AG04450 (cell line): ENCODE data around the gene TM9SF1. TPM values are rescaled to one million over a fixed set of nuclear protein-coding genes. Genes with fewer than 3 reads are reported as not detected.

Experiments
- CTCF ChIA-PET: fragments of 300-600, 350-600 bp; formaldehyde crosslinking; extraction: SDS; loops from one replicate; lab custom pipeline; 2022; ENCODE audit warnings: antibody characterized with exemption, inconsistent platforms; lab: Charles Lee
- POLR2A ChIA-PET: fragments of 350-600 bp; formaldehyde crosslinking; extraction: SDS; loops from one replicate; lab custom pipeline; 2021; ENCODE audit warnings: antibody characterized with exemption, inconsistent platforms; lab: Yijun Ruan, JAX
- DNase-seq: peaks from one replicate; pipeline ENCODE4 v3.0.0-alpha.2; 2011; ENCODE audit warnings: low read depth, low spot score
- H3K27ac ChIP-seq: one replicate; pipeline ENCODE4 v1.5.1; 2012; ENCODE audit warnings: low read depth, low read length, control low read depth
- H3K27me3 ChIP-seq: one replicate; pipeline ENCODE4 v1.6.0; 2012; ENCODE audit warnings: low read length; ENCODE audit not compliant: control insufficient read depth, insufficient read depth
- H3K4me3 ChIP-seq: 2 replicates; pipeline ENCODE4 v1.5.1; 2011; ENCODE audit warnings: mild to moderate bottlenecking, low read depth, low read length, control low read depth
- H3K9me3 ChIP-seq: 2 replicates; pipeline ENCODE4 v1.5.1; 2012; ENCODE audit warnings: low read length; ENCODE audit not compliant: control insufficient read depth, insufficient read depth
- polyA plus RNA-seq: library from polyadenylated mRNA; depleted of rRNA; stranded (reverse); fragments of >200 nt; gene quantifications from 2 replicates; pipeline ENCODE4 v1.2.3, GENCODE V29; 2011; rRNA removed
- small RNA-seq: library from RNA; depleted of rRNA; stranded (forward); fragments of <200 nt; gene quantifications from one replicate; pipeline ENCODE3, GENCODE V24; 2012; ENCODE audit warnings: low read depth; ENCODE audit not compliant: insufficient read length
- TF ChIP-seq, protein P1 (sequence below): IDR thresholded peaks from 2 replicates; pipeline ENCODE4 v1.5.1; 2011; ENCODE audit warnings: low read depth, low read length, control low read depth, inconsistent platforms

Gene TM9SF1
- polyA plus RNA-seq, 1 experiment = 44.9 TPM

- ChIA-PET CTCF (interaction anchor here (4.7 kb wide), 1 partner anchor 16 kb away, joined by 54 read pairs; the partner anchor contains the start of gene IRF9), POLR2A (no interaction called here)
- TF ChIP-seq, protein P1, sequence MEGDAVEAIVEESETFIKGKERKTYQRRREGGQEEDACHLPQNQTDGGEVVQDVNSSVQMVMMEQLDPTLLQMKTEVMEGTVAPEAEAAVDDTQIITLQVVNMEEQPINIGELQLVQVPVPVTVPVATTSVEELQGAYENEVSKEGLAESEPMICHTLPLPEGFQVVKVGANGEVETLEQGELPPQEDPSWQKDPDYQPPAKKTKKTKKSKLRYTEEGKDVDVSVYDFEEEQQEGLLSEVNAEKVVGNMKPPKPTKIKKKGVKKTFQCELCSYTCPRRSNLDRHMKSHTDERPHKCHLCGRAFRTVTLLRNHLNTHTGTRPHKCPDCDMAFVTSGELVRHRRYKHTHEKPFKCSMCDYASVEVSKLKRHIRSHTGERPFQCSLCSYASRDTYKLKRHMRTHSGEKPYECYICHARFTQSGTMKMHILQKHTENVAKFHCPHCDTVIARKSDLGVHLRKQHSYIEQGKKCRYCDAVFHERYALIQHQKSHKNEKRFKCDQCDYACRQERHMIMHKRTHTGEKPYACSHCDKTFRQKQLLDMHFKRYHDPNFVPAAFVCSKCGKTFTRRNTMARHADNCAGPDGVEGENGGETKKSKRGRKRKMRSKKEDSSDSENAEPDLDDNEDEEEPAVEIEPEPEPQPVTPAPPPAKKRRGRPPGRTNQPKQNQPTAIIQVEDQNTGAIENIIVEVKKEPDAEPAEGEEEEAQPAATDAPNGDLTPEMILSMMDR = no peak
- Histone ChIP-seq H3K27me3 (no peaks in the 10 kb centered on the region), H3K27ac (no peak overlapping the region), H3K9me3 (peaks cover 3% of the 10 kb centered on the region; the same call in 1 of the 2 replicates), H3K4me3 (no peak overlapping the region)
- no peak for DNase-seq
Observed at GRCh38 chr14:24144451-24144850, 50.8 kb downstream of the TM9SF1 start.

DNA sequence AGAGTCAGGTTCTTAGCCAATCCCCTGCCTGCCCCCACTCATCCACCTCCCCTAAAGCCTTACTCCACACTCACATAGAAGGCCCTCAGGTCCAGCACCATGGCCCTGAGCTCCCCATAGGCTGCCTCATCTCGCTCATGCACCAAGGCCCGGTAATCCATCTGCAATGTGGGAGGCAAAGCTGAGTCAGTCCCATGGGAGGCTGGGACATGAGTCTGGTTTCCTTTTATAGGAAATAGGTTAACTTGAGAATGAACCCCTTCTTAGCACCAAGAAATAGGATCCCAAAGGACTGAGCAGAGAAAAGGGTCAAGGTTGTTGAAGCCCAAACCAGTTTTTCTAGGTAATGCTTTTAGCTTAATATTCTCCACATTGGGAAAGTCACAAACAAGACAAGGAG lies 51.7 kb downstream of the TM9SF1 start:
- H3K27me3 ChIP-seq = no peaks in the 10 kb centered on the region
- H3K9me3 ChIP-seq = peaks cover 3% of the 10 kb centered on the region; the same call in 1 of the 2 replicates
- H3K27ac ChIP-seq = no peak overlapping the region
- CTCF ChIA-PET = interaction anchor here (1.3 kb wide), 1 partner anchor 18 kb away, joined by 3 read pairs; the partner anchor contains the start of gene IRF9
- POLR2A ChIA-PET = interaction anchor here (0.9 kb wide), 1 partner anchor 52 kb away, joined by 3 read pairs; the partner anchor contains the start of gene TM9SF1
- no peak for DNase-seq
- no peak overlapping the region for H3K4me3 ChIP-seq
- TF ChIP-seq, protein P1 = no peak

DNA sequence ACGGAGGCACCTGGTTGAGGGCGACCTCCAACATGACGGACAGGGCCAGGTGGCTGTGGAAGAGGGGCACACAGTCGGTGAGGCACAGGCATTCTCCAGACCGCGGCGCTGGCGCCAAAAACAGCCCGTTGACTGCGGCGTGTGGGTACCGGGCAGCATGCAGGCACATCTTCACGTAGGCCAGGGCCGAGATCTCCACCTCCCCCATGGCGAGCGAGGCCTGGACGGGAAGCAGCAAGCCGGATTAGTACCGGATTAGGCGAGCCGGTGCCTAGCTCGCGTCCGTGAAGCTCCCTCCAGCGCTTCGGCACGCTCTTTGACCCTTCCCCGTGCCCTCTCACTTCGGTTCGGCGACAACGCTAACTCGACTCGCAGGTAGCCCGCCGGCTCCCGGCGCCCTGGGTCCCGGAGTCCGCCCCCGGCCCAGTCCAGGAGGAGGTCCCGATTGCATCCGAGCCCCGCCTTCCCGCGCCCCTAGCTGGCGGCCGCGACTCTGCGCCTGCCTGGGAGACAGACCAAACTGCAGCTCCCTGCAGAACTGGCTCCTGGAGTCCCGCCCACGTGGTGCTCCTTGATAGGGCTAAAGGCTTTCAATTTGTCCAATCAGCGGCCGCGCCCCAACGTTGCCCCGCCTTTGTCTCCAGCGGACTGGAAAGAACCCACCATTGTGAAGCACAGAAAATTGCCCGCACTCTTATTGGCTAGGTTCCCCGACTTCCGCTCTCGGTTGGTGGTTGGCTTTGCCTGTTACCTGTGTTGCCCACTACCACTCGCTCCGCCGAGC lies 54.0 kb downstream of the TM9SF1 start, which contains the start of gene EMC9:
TSS of gene EMC9 (minus strand) at position 495 of the 784 bp plus-strand sequence. CDS start at position 208, 287 bp downstream.
- Histone ChIP-seq H3K27ac (peak within 1 kb of the TSS; percentile 81), H3K4me3 (peak within 1 kb of the TSS; percentile 95), H3K27me3 (no peaks in the 10 kb centered on the region), H3K9me3 (no peaks in the 10 kb centered on the region)
- ChIA-PET POLR2A (interaction anchor here (0.6 to 1.2 kb wide), 9 partner anchors 20 to 164 kb away, joined by 3 to 12 read pairs (median 3); partner anchors contain the start of genes DCAF11, IRF9, NRL and TINF2), CTCF (interaction anchor here (0.5 to 1.3 kb wide), 10 partner anchors 20 to 1827 kb away, joined by 3 to 5 read pairs (median 4); partner anchors contain the start of gene IRF9)
- TF ChIP-seq, protein P1 = peak; percentile 48
- DNase-seq = peak; percentile 97

DNA sequence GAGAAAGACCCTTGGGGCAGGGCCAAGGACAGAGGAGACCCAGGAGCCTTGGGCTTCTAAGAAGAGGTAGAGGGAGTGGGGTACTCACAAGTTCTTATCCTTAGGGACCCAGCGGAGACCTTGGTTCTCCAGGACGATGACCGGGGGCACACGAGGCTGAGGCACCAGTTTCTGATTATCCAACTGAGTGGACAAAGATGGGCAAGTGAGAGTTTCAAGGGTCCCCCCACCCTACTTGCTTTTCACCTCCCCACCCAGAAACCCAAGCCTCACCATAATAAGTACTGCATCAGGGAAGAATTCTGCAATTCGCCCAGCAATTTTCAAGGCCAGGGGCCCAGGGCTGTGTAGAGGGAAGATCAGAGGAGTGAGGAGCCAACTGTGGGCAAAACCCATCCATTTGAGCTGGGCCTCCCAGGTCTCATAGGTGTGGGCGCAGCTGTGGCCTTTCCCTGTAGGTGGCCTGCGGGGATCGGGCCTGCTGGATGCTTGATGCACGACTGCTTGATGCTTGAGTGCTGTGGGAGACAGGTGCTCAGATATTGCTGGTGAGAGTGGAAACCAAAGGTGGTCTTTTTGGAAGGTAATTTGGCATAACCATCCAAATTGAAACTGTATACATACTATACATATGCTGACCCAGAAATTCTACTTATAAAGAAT lies 55.8 kb downstream of the TM9SF1 start:
- no peak overlapping the region for H3K27ac ChIP-seq
- ChIA-PET POLR2A (interaction anchor here (0.8 to 1.4 kb wide), 2 partner anchors 25 kb away, joined by 3 to 6 read pairs; partner anchors contain the start of genes DCAF11 and NRL), CTCF (no interaction called here)
- H3K27me3 ChIP-seq = no peaks in the 10 kb centered on the region
- H3K9me3 ChIP-seq = no peaks in the 10 kb centered on the region
- DNase-seq = no peak
- peak overlapping the region; percentile 25; the same call in 1 of the 2 replicates for H3K4me3 ChIP-seq
- TF ChIP-seq, protein P1 = no peak

Small RNA genes within 50 kb of the gene (small RNA-seq; reads per million reads assigned to genes)
- gene AL136295.4 (not detected), gene CHMP4A (not detected), gene IPO4 (not detected), gene IRF9 (not detected), gene MDP1 (not detected), gene RNA5SP383 (not detected)

Other genes starting within 250 kb of the TM9SF1 start
- 23.0 and 24.6 TPM in 2 replicates for gene DHRS4, start 241.7 kb downstream of the TM9SF1 start, polyA plus RNA-seq
- 14.8 and 17.5 TPM in 2 replicates for gene DHRS4L2, start 206.5 kb downstream of the TM9SF1 start, polyA plus RNA-seq
- 0.02 TPM in 1 of 2 replicates, not detected in the other for gene CARMIL3, start 143.4 kb downstream of the TM9SF1 start, polyA plus RNA-seq
- not detected in 2 replicates for gene CPNE6, start 123.9 kb downstream of the TM9SF1 start, polyA plus RNA-seq
- gene PCK2, start 101.1 kb downstream of the TM9SF1 start, polyA plus RNA-seq = 47.0 and 59.9 TPM in 2 replicates
- gene DCAF11, start 80.7 kb downstream of the TM9SF1 start, polyA plus RNA-seq = 29.7 and 32.5 TPM in 2 replicates
- 0.41 and 0.46 TPM in 2 replicates for gene NRL, start 80.5 kb downstream of the TM9SF1 start, polyA plus RNA-seq
- gene FITM1, start 64.8 kb downstream of the TM9SF1 start, polyA plus RNA-seq = 0.07 TPM in 1 of 2 replicates, not detected in the other
- gene PSME1, start 59.2 kb downstream of the TM9SF1 start, polyA plus RNA-seq = 80.0 and 94.9 TPM in 2 replicates
- gene EMC9, start 53.9 kb downstream of the TM9SF1 start, polyA plus RNA-seq = 4.4 and 6.3 TPM in 2 replicates
- 191 and 208 TPM in 2 replicates for gene PSME2, start 48.8 kb downstream of the TM9SF1 start, polyA plus RNA-seq
- gene RNF31, start 47.9 kb downstream of the TM9SF1 start, polyA plus RNA-seq = 7.4 and 14.4 TPM in 2 replicates
- 48.4 and 55.1 TPM in 2 replicates for gene IRF9, start 34.2 kb downstream of the TM9SF1 start, polyA plus RNA-seq
- 1.5 and 2.5 TPM in 2 replicates for gene REC8, start 23.4 kb downstream of the TM9SF1 start, polyA plus RNA-seq
- 15.2 and 20.9 TPM in 2 replicates for gene IPO4, start 6.6 kb downstream of the TM9SF1 start, polyA plus RNA-seq
- gene TSSK4, start 10.3 kb upstream of the TM9SF1 start, polyA plus RNA-seq = not detected in 2 replicates
- gene CHMP4A, start 18.0 kb upstream of the TM9SF1 start, polyA plus RNA-seq = 48.0 and 55.7 TPM in 2 replicates
- 14.9 and 16.1 TPM in 2 replicates for gene MDP1, start 20.6 kb upstream of the TM9SF1 start, polyA plus RNA-seq
- 335 and 363 TPM in 2 replicates for gene NEDD8, start 36.9 kb upstream of the TM9SF1 start, polyA plus RNA-seq
- 89.2 and 95.6 TPM in 2 replicates for gene GMPR2, start 37.5 kb upstream of the TM9SF1 start, polyA plus RNA-seq
- 38.2 and 38.4 TPM in 2 replicates for gene TINF2, start 47.2 kb upstream of the TM9SF1 start, polyA plus RNA-seq
- gene TGM1, start 67.7 kb upstream of the TM9SF1 start, polyA plus RNA-seq = 0.97 and 1.4 TPM in 2 replicates
- 17.9 and 24.7 TPM in 2 replicates for gene RABGGTA, start 76.2 kb upstream of the TM9SF1 start, polyA plus RNA-seq
- gene DHRS1, start 104.3 kb upstream of the TM9SF1 start, polyA plus RNA-seq = 33.8 and 36.6 TPM in 2 replicates
- gene NOP9, start 104.4 kb upstream of the TM9SF1 start, polyA plus RNA-seq = 12.0 and 13.7 TPM in 2 replicates
- 0.31 and 0.48 TPM in 2 replicates for gene CIDEB, start 112.5 kb upstream of the TM9SF1 start, polyA plus RNA-seq
- 0.91 and 0.93 TPM in 2 replicates for gene LTB4R2, start 114.7 kb upstream of the TM9SF1 start, polyA plus RNA-seq
- 0.98 and 1.2 TPM in 2 replicates for gene LTB4R, start 116.1 kb upstream of the TM9SF1 start, polyA plus RNA-seq
- gene ADCY4, start 139.6 kb upstream of the TM9SF1 start, polyA plus RNA-seq = 0.04 TPM in 1 of 2 replicates, not detected in the other
- 0.09 TPM in 1 of 2 replicates, not detected in the other for gene RIPK3, start 144.6 kb upstream of the TM9SF1 start, polyA plus RNA-seq
- gene NFATC4, start 172.7 kb upstream of the TM9SF1 start, polyA plus RNA-seq = 35.7 and 42.0 TPM in 2 replicates
- gene NYNRIN, start 203.6 kb upstream of the TM9SF1 start, polyA plus RNA-seq = 10.4 and 10.5 TPM in 2 replicates
- 1.8 and 2.3 TPM in 2 replicates for gene CBLN3, start 234.2 kb upstream of the TM9SF1 start, polyA plus RNA-seq
- 16.8 and 17.6 TPM in 2 replicates for gene KHNYN, start 234.5 kb upstream of the TM9SF1 start, polyA plus RNA-seq
- gene SDR39U1, start 247.3 kb upstream of the TM9SF1 start, polyA plus RNA-seq = 22.9 and 24.9 TPM in 2 replicates